OCI-LY7 (cell line): Measurements from ENCODE around the gene SRPRB. TPM values are rescaled to one million over a fixed set of nuclear protein-coding genes. Genes with fewer than 3 reads are reported as not detected.

ENCODE experiments used
- BruUV-seq: library from RNA; stranded (reverse); fragments of 400-500 nt; replicated peaks from 2 replicates; lab custom pipeline; 2021; lab: Mats Ljungman, UMichigan
- CTCF ChIA-PET: fragments of 300-600 bp; sonication (Branson Sonifier 250); formaldehyde crosslinking; loops from one replicate; lab custom pipeline; 2022; ENCODE audit warnings: antibody characterized with exemption; ENCODE audit not compliant: unreplicated experiment; lab: Charles Lee
- POLR2A ChIA-PET: fragments of 300-600 bp; sonication (Branson Sonifier 250); formaldehyde crosslinking; loops from one replicate; lab custom pipeline; 2022; ENCODE audit warnings: antibody characterized with exemption; lab: Charles Lee
- DNase-seq: peaks from one replicate; pipeline ENCODE4 v3.0.0-alpha.2; 2015; ENCODE audit warnings: low spot score
- H2AFZ ChIP-seq: fragments of 200-600 bp; sonication (generic), shearing (Covaris generic); 2 replicates; pipeline ENCODE4 v1.6.1; 2014; ENCODE audit warnings: mild to moderate bottlenecking, antibody characterized with exemption, low read length, moderate library complexity
- H3K27ac ChIP-seq: fragments of 200-600 bp; sonication (generic); 2 replicates; pipeline ENCODE4 v1.5.1; 2014; ENCODE audit warnings: mixed run types, low read depth, mild to moderate bottlenecking, moderate library complexity, low read length, inconsistent platforms; ENCODE audit not compliant: poor library complexity, severe bottlenecking
- H3K36me3 ChIP-seq: fragments of 200-600 bp; sonication (generic); 2 replicates; pipeline ENCODE4 v1.6.1; 2014; ENCODE audit warnings: mild to moderate bottlenecking, antibody characterized with exemption, low read length, moderate library complexity, mixed read lengths; ENCODE audit not compliant: insufficient read depth
- H3K4me1 ChIP-seq: fragments of 200-600 bp; sonication (generic); 2 replicates; pipeline ENCODE4 v1.5.1; 2014; ENCODE audit warnings: mild to moderate bottlenecking, low read length; ENCODE audit not compliant: insufficient read depth, poor library complexity, severe bottlenecking
- H3K4me2 ChIP-seq: fragments of 200-600 bp; sonication (generic); 2 replicates; pipeline ENCODE4 v1.6.1; 2014; ENCODE audit warnings: mild to moderate bottlenecking, low read length
- H3K4me3 ChIP-seq: fragments of 200-600 bp; sonication (generic); 2 replicates; pipeline ENCODE4 v1.5.1; 2014; ENCODE audit warnings: mild to moderate bottlenecking, low read depth, low read length; ENCODE audit not compliant: poor library complexity, severe bottlenecking
- H3K79me2 ChIP-seq: fragments of 200-600 bp; sonication (generic); 2 replicates; pipeline ENCODE4 v1.6.1; 2016; ENCODE audit warnings: low read depth, mild to moderate bottlenecking, low read length, moderate library complexity, mixed read lengths; ENCODE audit not compliant: insufficient read depth
- H3K9me2 ChIP-seq: fragments of 200-600 bp; sonication (generic); 2 replicates; pipeline ENCODE4 v1.6.1; 2016; ENCODE audit warnings: mild to moderate bottlenecking, low read length, mixed read lengths; ENCODE audit not compliant: insufficient read depth
- H3K9me3 ChIP-seq: fragments of 200-600 bp; sonication (generic); 2 replicates; pipeline ENCODE4 v1.6.1; 2014; ENCODE audit warnings: mild to moderate bottlenecking, mixed run types, low read length, mixed read lengths
- H4K20me1 ChIP-seq: fragments of 200-600 bp; sonication (generic); 2 replicates; pipeline ENCODE4 v1.6.1; 2014; ENCODE audit warnings: mild to moderate bottlenecking, antibody characterized with exemption, low read length, moderate library complexity, mixed read lengths; ENCODE audit not compliant: insufficient read depth
- CTCF ChIP-seq: fragments of 200-600 bp; sonication (generic); conservative IDR thresholded peaks from 2 replicates; pipeline ENCODE4 v1.5.1; 2014; ENCODE audit warnings: mild to moderate bottlenecking, antibody characterized with exemption, low read length, moderate library complexity, mixed read lengths
- EZH2phosphoT487 ChIP-seq: fragments of 200-600 bp; sonication (generic); IDR thresholded peaks from 2 replicates; pipeline ENCODE4 v1.6.1; 2018; ENCODE audit warnings: low read depth, borderline replicate concordance, mild to moderate bottlenecking, mixed run types, antibody characterized with exemption, low read length, moderate library complexity, mixed read lengths
- intact Hi-C: fragments of 100-400 bp; cut with micrococcal nuclease; formaldehyde crosslinking; loops from one replicate; pipeline ENCODE4 v1.10.0; 2022; ENCODE audit not compliant: unreplicated experiment
- total RNA-seq, 2 experiments: library from RNA; depleted of rRNA in 1 of 2; stranded (reverse); fragments of >200 nt in 1 of 2; shearing (Covaris generic) in 1 of 2; gene quantifications; 2 replicates each; pipeline ENCODE4 v1.2.3, GENCODE V29; 2014 to 2022

Gene SRPRB
- total RNA-seq, 2 experiments from 2014 or later: 39.4 to 54.1 TPM

GRCh38 chr3:133767607-133768006 is 38.0 kb upstream of the SRPRB start:
- no TSS peak for BruUV-seq
- POLR2A ChIA-PET: interaction anchor here (0.5 kb wide), 1 partner anchor 109 kb away, joined by 3 read pairs; no protein-coding TSS in a partner anchor
- Histone ChIP-seq H3K4me2 (no peak overlapping the region), H2AFZ (no peak overlapping the region), H3K27ac (no peak overlapping the region), H3K9me2 (no peaks in the 10 kb centered on the region), H3K9me3 (no peaks in the 10 kb centered on the region), H3K4me3 (no peak overlapping the region), H3K4me1 (no peaks in the 10 kb centered on the region), H3K36me3 (no peaks in the 10 kb centered on the region), H3K79me2 (no peaks in the 10 kb centered on the region), H4K20me1 (no peaks in the 10 kb centered on the region)
- intact Hi-C loops: no loop called here
- DNase-seq: no peak
- TF ChIP-seq EZH2phosphoT487 (no peak), CTCF (no peak)
- CTCF ChIA-PET: no interaction called here

GRCh38 chr3:133769536-133769935 is 36.1 kb upstream of the SRPRB start:
- no TSS peak for BruUV-seq
- no peak for TF ChIP-seq CTCF
- no peak for TF ChIP-seq EZH2phosphoT487
- ChIA-PET CTCF (no interaction called here), POLR2A (no interaction called here)
- no peaks in the 10 kb centered on the region for H3K9me2 ChIP-seq
- H3K36me3 ChIP-seq: no peaks in the 10 kb centered on the region
- no peak overlapping the region for H3K4me2 ChIP-seq
- H3K79me2 ChIP-seq: no peaks in the 10 kb centered on the region
- intact Hi-C loops: no loop called here
- H3K4me3 ChIP-seq: no peak overlapping the region
- no peak overlapping the region for H2AFZ ChIP-seq
- H4K20me1 ChIP-seq: no peaks in the 10 kb centered on the region
- H3K9me3 ChIP-seq: no peaks in the 10 kb centered on the region
- H3K27ac ChIP-seq: no peak overlapping the region
- no peaks in the 10 kb centered on the region for H3K4me1 ChIP-seq
- no peak for DNase-seq

GRCh38 chr3:133773732-133774131 is 31.9 kb upstream of the SRPRB start:
- ChIA-PET CTCF (no interaction called here), POLR2A (no interaction called here)
- Histone ChIP-seq H2AFZ (no peak overlapping the region), H3K9me3 (no peaks in the 10 kb centered on the region), H3K4me3 (no peak overlapping the region), H3K27ac (no peak overlapping the region), H3K4me2 (no peak overlapping the region), H3K9me2 (no peaks in the 10 kb centered on the region), H3K36me3 (no peaks in the 10 kb centered on the region), H3K4me1 (no peaks in the 10 kb centered on the region), H4K20me1 (no peaks in the 10 kb centered on the region), H3K79me2 (no peaks in the 10 kb centered on the region)
- no peak for DNase-seq
- intact Hi-C loops: no loop called here
- BruUV-seq: no TSS peak
- TF ChIP-seq EZH2phosphoT487: no peak
- no peak for TF ChIP-seq CTCF
